GM12878 (cell line): ENCODE data around the gene FARS2. TPM values are rescaled to one million over a fixed set of nuclear protein-coding genes. Genes with fewer than 3 reads are reported as not detected.

ENCODE experiments used
- ATAC-seq: fragments of 200-7000 bp; cut with Tn5 transposase; 3 replicates; pipeline ENCODE4 v1.9.1; 2020; ENCODE audit warnings: mild to moderate bottlenecking, moderate library complexity
- BruUV-seq: library from RNA; stranded (reverse); fragments of 400-500 nt; replicated peaks from 2 replicates; lab custom pipeline; 2021; lab: Mats Ljungman, UMichigan
- CTCF ChIA-PET: fragments of 300-600 bp; sonication (Branson Sonifier 250); formaldehyde crosslinking; extraction: SDS; loops from one replicate; lab custom pipeline; 2021; ENCODE audit warnings: inconsistent platforms; lab: Yijun Ruan, JAX
- POLR2A ChIA-PET: fragments of 350-600 bp; formaldehyde crosslinking; extraction: SDS; loops from one replicate; lab custom pipeline; 2021; ENCODE audit warnings: inconsistent platforms; lab: Charles Lee
- RAD21 ChIA-PET: fragments of 300-600 bp; sonication (Branson Sonifier 250); formaldehyde crosslinking; loops from one replicate; lab custom pipeline; 2023; ENCODE audit warnings: antibody characterized with exemption; ENCODE audit not compliant: unreplicated experiment; lab: Charles Lee
- SMC1A ChIA-PET: fragments of 300-600 bp; sonication (Branson Sonifier 250); formaldehyde crosslinking; loops from one replicate; lab custom pipeline; 2023; ENCODE audit not compliant: unreplicated experiment, uncharacterized antibody; lab: Charles Lee
- DNase-seq: peaks from one replicate; pipeline ENCODE4 v3.0.0-alpha.2; 2011; ENCODE audit warnings: low read depth, low spot score
- FAIRE-seq: peaks from 3 replicates; lab custom pipeline; 2011; peaks lifted over from hg19 to GRCh38; lab: Jason Lieb, UNC
- H2AFZ ChIP-seq: 2 replicates; pipeline ENCODE4 v1.6.0; 2011; ENCODE audit warnings: low read depth, low read length, control low read depth; ENCODE audit not compliant: control insufficient read depth
- H3K27ac ChIP-seq: 2 replicates; pipeline ENCODE4 v1.5.1; 2011; ENCODE audit warnings: control low read depth; ENCODE audit not compliant: control insufficient read depth, insufficient read depth
- H3K27me3 ChIP-seq, 2 experiments: replicated peaks in 1 of 2; 2 replicates each; pipeline versions ENCODE4 v1.6.0 to v1.6.1; 2011; ENCODE audit warnings: low read length in 1 of 2; ENCODE audit not compliant: control insufficient read depth in 2 of 2, insufficient read depth in 2 of 2
- H3K36me3 ChIP-seq, 2 experiments: 2 replicates each; pipeline ENCODE4 v1.5.1; 2011; ENCODE audit warnings: low read length in 1 of 2; ENCODE audit not compliant: control insufficient read depth in 2 of 2, insufficient read depth in 2 of 2
- H3K4me1 ChIP-seq: 2 replicates; pipeline ENCODE4 v1.6.1; 2011; ENCODE audit warnings: mild to moderate bottlenecking, low read length, moderate library complexity, mixed read lengths; ENCODE audit not compliant: control insufficient read depth, insufficient read depth
- H3K4me2 ChIP-seq: 2 replicates; pipeline ENCODE4 v1.6.0; 2011; ENCODE audit warnings: control low read depth; ENCODE audit not compliant: control insufficient read depth, insufficient read depth
- H3K4me3 ChIP-seq: fragments of 200-600 bp; sonication (generic); 2 replicates; pipeline ENCODE4 v1.5.1; 2016
- H3K79me2 ChIP-seq: 2 replicates; pipeline ENCODE4 v1.6.0; 2011; ENCODE audit warnings: low read length; ENCODE audit not compliant: control insufficient read depth, insufficient read depth
- H3K9ac ChIP-seq: 2 replicates; pipeline ENCODE4 v1.8.0; 2011; ENCODE audit warnings: low read length, control low read depth, mixed read lengths; ENCODE audit not compliant: control insufficient read depth, insufficient read depth
- H3K9me3 ChIP-seq: replicated peaks from 3 replicates; pipeline ENCODE4 v1.5.1; 2011; ENCODE audit warnings: mild to moderate bottlenecking, low read length; ENCODE audit not compliant: control insufficient read depth, insufficient read depth
- H4K20me1 ChIP-seq: 2 replicates; pipeline ENCODE4 v1.6.0; 2011; ENCODE audit not compliant: control insufficient read depth, insufficient read depth
- BACH1 ChIP-seq: fragments of 450-650 bp; IDR thresholded peaks from 2 replicates; pipeline ENCODE4 v1.6.1; 2017; ENCODE audit warnings: mild to moderate bottlenecking, borderline replicate concordance
- BCL11A ChIP-seq: IDR thresholded peaks from 2 replicates; pipeline ENCODE4 v1.6.1; 2011; ENCODE audit warnings: low read depth, low read length
- CREM ChIP-seq: IDR thresholded peaks from 2 replicates; pipeline ENCODE4 v1.6.1; 2014; ENCODE audit warnings: antibody characterized with exemption, low read depth
- EGR1 ChIP-seq, 2 experiments: IDR thresholded peaks; 1 replicate in 1 of 2; 2 replicates in 1 of 2; pipeline ENCODE4 v1.6.1; 2011 to 2012; ENCODE audit warnings: low read depth in 2 of 2, low read length in 2 of 2, borderline replicate concordance in 1 of 2, mild to moderate bottlenecking in 1 of 2, moderate library complexity in 1 of 2
- EZH2 ChIP-seq: IDR thresholded peaks from 2 replicates; pipeline ENCODE4 v1.6.1; 2012; ENCODE audit warnings: low read depth, mild to moderate bottlenecking, control low read depth, inconsistent platforms, low read length, borderline replicate concordance; ENCODE audit not compliant: control insufficient read depth
- IKZF1 ChIP-seq: fragments of 450-650 bp; conservative IDR thresholded peaks from 2 replicates; pipeline ENCODE4 v1.6.1; 2017; ENCODE audit warnings: antibody characterized with exemption, mild to moderate bottlenecking
- IRF4 ChIP-seq: IDR thresholded peaks from 2 replicates; pipeline ENCODE4 v1.6.1; 2011; ENCODE audit warnings: low read depth, low read length
- MTA3 ChIP-seq: IDR thresholded peaks from 2 replicates; pipeline ENCODE4 v1.6.1; 2012; ENCODE audit warnings: low read length, inconsistent platforms, borderline replicate concordance
- MYB ChIP-seq: fragments of 150-350 bp; IDR thresholded peaks from 2 replicates; pipeline ENCODE4 v1.6.1; 2014; ENCODE audit warnings: mild to moderate bottlenecking, low read depth, low read length, borderline replicate concordance
- MYC ChIP-seq: IDR thresholded peaks from 2 replicates; pipeline ENCODE4 v1.6.1; 2011; ENCODE audit warnings: mild to moderate bottlenecking, low read length, moderate library complexity, inconsistent platforms; ENCODE audit not compliant: insufficient read depth, insufficient replicate concordance, insufficient read length, severe bottlenecking
- PAX8 ChIP-seq: fragments of 450-650 bp; IDR thresholded peaks from 2 replicates; pipeline ENCODE4 v1.6.1; 2017; ENCODE audit warnings: mild to moderate bottlenecking, moderate library complexity
- RAD21 ChIP-seq: IDR thresholded peaks from 2 replicates; pipeline ENCODE4 v1.6.1; 2011; ENCODE audit warnings: mild to moderate bottlenecking, low read depth, low read length, moderate library complexity; ENCODE audit not compliant: insufficient read depth
- RUNX3 ChIP-seq: IDR thresholded peaks from 2 replicates; pipeline ENCODE4 v1.6.1; 2012; ENCODE audit warnings: low read length, inconsistent platforms
- SP1 ChIP-seq: IDR thresholded peaks from one replicate; pipeline ENCODE4 v1.6.1; 2011; ENCODE audit warnings: low read depth, low read length
- STAT3 ChIP-seq: IDR thresholded peaks from 2 replicates; pipeline ENCODE4 v1.6.1; 2011; ENCODE audit warnings: low read depth, low read length, improper control_type of control experiment
- ZNF384 ChIP-seq: IDR thresholded peaks from 2 replicates; pipeline ENCODE4 v1.6.1; 2012; ENCODE audit warnings: low read depth, mild to moderate bottlenecking, low read length, improper control_type of control experiment, borderline replicate concordance
- WGBS: methylation state at CpG from one replicate; pipeline ENCODE4 v1.1.6; 2016; ENCODE audit warnings: low lambda C conversion rate; ENCODE audit not compliant: insufficient replicate concordance, insufficient coverage; ENCODE audit errors: missing lambda C conversion rate; 5-methylcytosine and 5-hydroxymethylcytosine counted together
- in situ Hi-C: fragments of 300-500 bp; cut with MboI; formaldehyde crosslinking; loops from 9 replicates; pipeline ENCODE4 v1.14.3; 2018; ENCODE audit warnings: mixed read lengths
- intact Hi-C: fragments of 100-400 bp; cut with micrococcal nuclease; formaldehyde crosslinking; loops from one replicate; pipeline ENCODE4 v1.14.2; 2022; ENCODE audit not compliant: unreplicated experiment
- polyA plus RNA-seq, 11 experiments: library from polyadenylated mRNA; depleted of rRNA in 4 of 11; unstranded in 6 of 11; stranded (reverse) in 5 of 11; fragments of >200 nt; fragmentation: Nextera tagmentation in 4 of 11; fragmentation: Illumina TruSeq in 1 of 11; extraction: Ambion mirVana in 4 of 11; extraction: Trizol in 1 of 11; gene quantifications; 1 replicate in 1 of 11; 2 replicates in 10 of 11; pipeline versions ENCODE4 v1.2.1 to v1.2.3, GENCODE V29; 2011 to 2016; ENCODE audit warnings: inconsistent platforms in 2 of 11, missing spikeins in 2 of 11, low read depth in 1 of 11
- total RNA-seq, 4 experiments: library from RNA; depleted of rRNA in 3 of 4; stranded (reverse); fragments of >200 nt in 3 of 4; fragmentation: Illumina TruSeq in 1 of 4; extraction: Trizol in 1 of 4; gene quantifications; 2 replicates each; pipeline versions ENCODE4 v1.2.1 to v1.2.3, GENCODE V29; 2013 to 2021
- TF ChIP-seq, protein P1 (sequence below): IDR thresholded peaks from 2 replicates; pipeline ENCODE4 v1.6.1; 2011; ENCODE audit warnings: mild to moderate bottlenecking, low read depth, low read length, moderate library complexity; ENCODE audit not compliant: insufficient replicate concordance

Gene FARS2
- total and polyA plus RNA-seq, 10 of the 15 experiments (the other 5 are each of a cell fraction or from before 2014, with no cell fraction given) = 16.8 to 46.7 (median 25.6) TPM

DNA sequence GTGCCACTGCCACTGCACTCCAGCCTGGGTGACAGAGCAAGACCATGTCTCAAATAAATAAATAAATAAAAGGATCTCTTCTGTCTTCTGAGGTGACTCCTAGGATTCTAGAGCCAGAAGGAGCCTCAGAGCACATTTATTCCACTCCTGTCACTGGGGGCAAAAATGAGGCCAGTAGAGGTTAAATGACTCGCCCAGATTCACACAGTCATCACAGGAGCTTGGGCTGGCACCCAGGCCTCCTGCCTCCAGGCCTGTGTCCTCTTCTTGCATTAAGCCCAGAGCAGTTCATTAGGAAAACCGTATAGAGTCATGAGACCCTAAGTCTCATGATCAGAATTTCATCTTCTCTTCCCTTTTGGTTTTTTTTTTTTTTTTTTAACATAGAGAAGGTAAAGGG is 502.1 kb downstream of the FARS2 start:
- Histone ChIP-seq H2AFZ (no peak overlapping the region), H3K4me1 (peaks cover 7% of the 10 kb centered on the region), H3K9me3 (no peaks in the 10 kb centered on the region; the same call in 2 of the 3 replicates), H4K20me1 (no peaks in the 10 kb centered on the region), H3K4me3 (no peak overlapping the region), H3K4me2 (no peak overlapping the region), H3K36me3 (no peaks in the 10 kb centered on the region; a peak in 1 of 4 replicates), H3K27ac (no peak overlapping the region), H3K27me3 (no peaks in the 10 kb centered on the region), H3K79me2 (no peaks in the 10 kb centered on the region), H3K9ac (no peak overlapping the region)
- WGBS = 47% methylated on average over 2 of the region's 2 CpGs
- no peak for FAIRE-seq
- BruUV-seq = no TSS peak
- TF ChIP-seq PAX8 (no peak), MYB (no peak), SP1 (no peak), ZNF384 (no peak)
- TF ChIP-seq, protein P1, sequence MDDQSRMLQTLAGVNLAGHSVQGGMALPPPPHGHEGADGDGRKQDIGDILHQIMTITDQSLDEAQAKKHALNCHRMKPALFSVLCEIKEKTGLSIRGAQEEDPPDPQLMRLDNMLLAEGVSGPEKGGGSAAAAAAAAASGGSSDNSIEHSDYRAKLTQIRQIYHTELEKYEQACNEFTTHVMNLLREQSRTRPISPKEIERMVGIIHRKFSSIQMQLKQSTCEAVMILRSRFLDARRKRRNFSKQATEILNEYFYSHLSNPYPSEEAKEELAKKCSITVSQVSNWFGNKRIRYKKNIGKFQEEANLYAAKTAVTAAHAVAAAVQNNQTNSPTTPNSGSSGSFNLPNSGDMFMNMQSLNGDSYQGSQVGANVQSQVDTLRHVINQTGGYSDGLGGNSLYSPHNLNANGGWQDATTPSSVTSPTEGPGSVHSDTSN = no peak
- SMC1A ChIA-PET = interaction anchor here (1.2 to 1.5 kb wide), 2 partner anchors 9 to 16 kb away, joined by 5 read pairs; no protein-coding TSS in a partner anchor
- CTCF ChIA-PET = no interaction called here
- in situ Hi-C loops = no loop called here
- RAD21 ChIA-PET = interaction anchor here (0.7 kb wide), 1 partner anchor 358 kb away, joined by 4 read pairs; no protein-coding TSS in a partner anchor
- POLR2A ChIA-PET = no interaction called here
- no peak; the same call in 2 of the 3 replicates for ATAC-seq
- intact Hi-C loops = loop anchor here (10.0 kb wide), 1 partner anchor 289 kb away; no protein-coding TSS in a partner anchor
- no peak for DNase-seq

DNA sequence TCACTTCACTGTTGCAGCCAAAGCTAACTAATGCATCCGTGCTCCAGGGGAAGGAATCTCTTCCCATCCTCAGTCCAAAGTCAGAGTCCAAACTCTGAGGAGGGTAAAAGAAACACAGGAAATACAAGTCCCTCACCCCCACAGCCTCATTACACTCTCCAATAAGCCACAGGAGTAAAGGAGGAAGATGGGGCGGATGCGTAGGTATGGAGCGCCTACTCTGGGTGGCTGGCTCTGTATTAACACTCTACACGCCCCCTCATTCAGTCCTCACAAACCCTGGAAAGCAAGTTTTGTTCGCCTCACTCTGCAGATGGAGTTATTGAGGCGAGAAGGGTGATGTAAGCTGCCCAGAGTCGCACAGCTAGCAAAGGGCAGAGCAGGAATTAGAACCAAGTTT is 502.6 kb downstream of the FARS2 start:
- no peaks in the 10 kb centered on the region for H3K27me3 ChIP-seq
- intact Hi-C loops (loop anchor here (10.0 kb wide), 1 partner anchor 289 kb away; no protein-coding TSS in a partner anchor), in situ Hi-C loops (no loop called here)
- FAIRE-seq (no peak), DNase-seq (peak; percentile 5), ATAC-seq (peak; percentile 48)
- CTCF ChIA-PET = interaction anchor here (0.6 to 1.1 kb wide), 2 partner anchors 293 to 296 kb away, joined by 3 to 4 read pairs; no protein-coding TSS in a partner anchor
- TF ChIP-seq EZH2 (no peak), RAD21 (peak; percentile 22; the same call in 1 of the 2 replicates), BACH1 (no peak), CREM (no peak), MTA3 (0 out of 2 replicates have a peak, but pooled peaks have one; percentile 32), IRF4 (no peak), STAT3 (no peak), MYC (no peak), RUNX3 (peak; percentile 40), IKZF1 (0 out of 2 replicates have a peak, but pooled peaks have one; percentile 18), BCL11A (no peak), EGR1 (IDR thresholded peaks at IDR 0.05; ENCODE audit: borderline replicate concordance in 1 of 2, low read depth in 2 of 2, low read length in 2 of 2) (peak in 1 of 2 experiments; percentile 87; a peak in 2 of 3 replicates)
- POLR2A ChIA-PET = no interaction called here
- peak overlapping the region; percentile 65 for H3K4me2 ChIP-seq
- 12% methylated on average over 8 of the region's 8 CpGs for WGBS
- H3K9me3 ChIP-seq = no peaks in the 10 kb centered on the region; the same call in 2 of the 3 replicates
- RAD21 ChIA-PET = interaction anchor here (0.6 to 0.7 kb wide), 2 partner anchors 359 to 577 kb away, joined by 3 to 4 read pairs; no protein-coding TSS in a partner anchor
- no peaks in the 10 kb centered on the region; a peak in 1 of 4 replicates for H3K36me3 ChIP-seq
- SMC1A ChIA-PET = interaction anchor here (1.2 to 1.7 kb wide), 3 partner anchors 10 to 293 kb away, joined by 5 read pairs; no protein-coding TSS in a partner anchor
- no peaks in the 10 kb centered on the region for H4K20me1 ChIP-seq
- H3K4me3 ChIP-seq = no peak overlapping the region
- no peaks in the 10 kb centered on the region for H3K79me2 ChIP-seq
- BruUV-seq = no TSS peak
- peaks cover 7% of the 10 kb centered on the region for H3K4me1 ChIP-seq
- H3K9ac ChIP-seq = no peak overlapping the region
- H3K27ac ChIP-seq = no peak overlapping the region
- H2AFZ ChIP-seq = no peak overlapping the region
